Superior temporal gyrus (tissue), 1 donor: ENCODE data around the gene GPR39.
A peak's percentile ranks its signal among the peaks of the same experiment; 100 is the strongest.

Experiments used
- DNase-seq: peaks from one replicate; pipeline ENCODE4 v3.0.0-alpha.2; 2016; ENCODE audit errors: extremely low spot score

GPR39 gene

GRCh38 chr2:132442278-132442677 is 25.7 kb downstream of the GPR39 start:
- no peak for DNase-seq

DNA sequence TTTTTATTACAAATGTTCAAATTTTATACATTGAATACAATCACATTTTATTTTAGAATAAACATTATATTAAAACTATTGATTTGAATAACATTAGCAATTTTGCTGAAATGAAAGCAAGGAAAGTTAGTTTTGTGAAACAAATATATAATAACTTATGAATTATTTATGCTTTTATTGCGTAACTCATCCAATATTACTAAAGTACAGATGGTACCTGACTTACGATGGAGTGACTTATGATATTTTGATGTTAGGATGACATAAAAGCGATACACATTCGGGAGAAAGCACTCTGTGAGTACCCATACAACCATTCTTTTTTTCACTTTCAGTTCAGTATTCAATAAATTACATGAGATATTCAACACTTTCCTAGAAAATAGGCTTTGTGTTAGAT is 26.5 kb downstream of the GPR39 start:
- no peak for DNase-seq

DNA sequence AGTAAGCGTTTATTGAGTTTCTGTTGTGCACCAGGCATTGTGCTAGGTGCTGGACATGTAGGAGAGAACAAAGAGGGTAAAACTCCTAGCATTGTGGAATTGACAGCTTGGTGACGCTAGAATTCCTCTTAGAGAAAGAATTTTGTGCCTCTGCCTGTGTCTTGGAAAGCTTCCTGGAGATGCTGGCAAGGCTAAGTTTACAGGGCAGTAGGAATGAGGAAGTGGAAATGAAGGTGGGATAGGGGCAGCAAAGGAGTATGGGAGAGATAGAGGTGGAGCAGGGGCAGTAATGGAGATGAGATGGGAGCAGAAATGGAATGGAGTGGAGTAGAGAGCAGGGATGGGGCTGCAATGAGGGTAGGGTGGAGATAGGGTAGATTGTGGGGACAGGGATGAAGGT is 29.8 kb downstream of the GPR39 start:
- DNase-seq, result no peak

DNA sequence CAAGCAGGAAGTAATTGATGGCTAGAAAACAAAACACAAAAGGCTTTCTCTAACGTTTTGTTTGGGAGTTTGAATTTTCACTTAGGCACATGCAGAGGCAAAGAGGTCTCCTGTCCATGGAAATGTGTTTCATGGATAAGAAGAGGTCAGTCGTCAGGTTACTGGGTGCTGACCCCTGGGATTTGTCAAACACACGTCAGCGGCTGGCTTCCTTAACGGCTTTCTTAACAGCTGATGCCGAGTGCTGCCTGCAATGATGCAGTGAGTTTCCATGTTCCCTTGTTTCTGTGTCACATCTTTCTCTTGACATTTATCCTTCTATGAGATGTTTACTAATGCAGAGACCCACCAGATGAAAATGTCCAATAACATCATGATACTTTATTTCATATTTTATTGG is 31.7 kb downstream of the GPR39 start:
- DNase-seq, result no peak

GRCh38 chr2:132448771-132449170 is 32.2 kb downstream of the GPR39 start:
- DNase-seq, result peak; percentile 28

DNA sequence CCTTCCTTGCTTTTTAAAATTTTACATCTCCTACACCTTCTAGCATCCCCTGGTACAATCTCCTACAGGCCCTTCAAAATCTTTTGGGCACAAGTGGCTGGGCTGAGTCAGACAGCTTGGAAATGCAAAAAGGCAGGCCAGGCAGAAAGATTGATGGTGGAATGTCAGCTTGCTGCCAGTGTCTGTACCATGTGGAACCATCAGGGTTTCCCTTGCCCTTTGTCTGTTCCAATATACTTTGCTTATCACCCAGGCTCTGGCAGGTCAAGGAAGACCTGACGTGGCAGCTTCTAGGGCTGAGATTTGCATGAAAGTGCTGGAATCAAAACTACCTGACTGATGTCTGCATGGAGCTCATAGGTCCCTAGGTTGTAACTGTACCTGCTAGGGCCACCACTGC is 33.3 kb downstream of the GPR39 start:
- no peak for DNase-seq

GRCh38 chr2:132460781-132461180 is 44.2 kb downstream of the GPR39 start:
- no peak for DNase-seq

GRCh38 chr2:132462236-132462635 is 45.6 kb downstream of the GPR39 start:
- no peak for DNase-seq

DNA sequence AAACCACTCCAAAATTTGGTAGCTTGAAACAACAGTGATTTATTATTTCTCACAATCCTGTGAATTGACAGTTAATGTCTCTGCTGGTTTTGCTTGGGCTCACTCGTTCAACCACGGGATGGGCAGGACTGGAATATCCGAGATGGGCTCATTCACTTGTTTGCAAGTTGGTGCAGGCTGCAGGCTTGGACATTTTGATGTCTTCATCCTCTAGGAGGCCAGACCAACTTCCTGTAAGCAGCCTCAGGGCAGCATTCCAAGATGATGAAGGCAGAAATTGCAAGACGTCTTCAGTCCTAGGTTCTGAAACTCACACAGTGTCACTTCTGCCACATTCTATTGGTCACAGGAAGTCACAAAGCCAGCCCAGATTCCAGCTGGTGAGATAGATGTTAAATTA is 47.1 kb downstream of the GPR39 start:
- no peak for DNase-seq

DNA sequence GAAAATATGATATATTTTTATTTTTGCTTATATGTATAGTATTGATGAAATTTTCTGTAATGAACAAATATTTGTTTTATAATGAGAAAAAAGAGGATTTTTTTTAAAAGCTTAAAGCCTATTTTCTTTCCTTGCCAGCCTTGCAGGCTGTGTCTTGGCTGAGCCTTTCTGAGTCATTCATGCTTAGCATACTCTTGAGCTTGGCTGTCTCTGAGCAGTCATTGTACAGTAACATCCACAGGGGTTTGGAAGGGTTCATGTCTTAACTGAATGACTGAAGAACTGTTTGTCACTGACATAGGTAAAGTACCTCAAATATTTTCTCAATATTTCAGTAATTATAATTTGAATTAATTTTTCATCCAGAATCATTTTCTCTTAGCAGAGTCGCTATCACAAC is 49.3 kb downstream of the GPR39 start:
- DNase-seq, result no peak

GRCh38 chr2:132466428-132467028 is 49.9 kb downstream of the GPR39 start:
- no peak for DNase-seq

DNA sequence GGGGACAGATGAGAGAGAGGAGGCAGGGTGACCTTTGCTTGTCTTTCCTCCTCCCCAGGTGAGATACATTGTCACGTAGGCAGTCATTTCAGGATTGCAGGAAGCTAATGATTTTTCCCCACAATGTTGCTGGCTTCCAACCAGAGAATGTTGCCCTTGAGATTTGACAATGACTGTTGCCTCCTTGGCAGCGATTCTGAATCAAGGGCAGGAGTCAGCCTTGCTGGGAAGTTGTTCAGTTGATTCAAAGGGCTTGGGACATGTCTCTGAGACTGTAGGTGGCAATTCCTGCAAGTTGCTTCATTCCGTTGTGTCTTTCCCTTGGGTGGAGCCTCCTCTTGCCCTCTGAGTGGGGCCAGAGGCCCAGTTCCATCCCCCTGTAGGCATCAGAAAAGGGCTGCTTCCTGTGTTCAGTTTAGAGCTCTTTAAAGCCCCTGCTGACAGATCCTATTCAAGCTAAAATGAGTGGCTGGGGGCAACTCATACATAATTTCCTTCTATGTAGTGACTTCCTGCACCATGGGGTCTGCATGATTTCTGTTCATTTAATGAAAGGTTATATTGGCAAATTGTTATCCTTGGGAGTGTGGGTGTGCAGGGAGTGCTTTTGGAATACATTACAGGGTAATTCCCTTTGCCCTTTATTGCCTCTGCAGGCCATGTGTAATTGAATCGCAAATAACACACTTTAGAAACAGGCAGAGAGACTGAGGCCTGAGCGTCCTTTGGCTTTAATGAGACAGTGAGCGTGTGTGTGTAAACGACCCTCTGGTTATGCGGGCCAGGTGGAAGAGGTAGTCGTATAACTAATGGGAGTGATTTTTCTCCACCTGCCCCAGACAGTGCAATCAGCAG is 52.4 kb downstream of the GPR39 start:
- no peak for DNase-seq

DNA sequence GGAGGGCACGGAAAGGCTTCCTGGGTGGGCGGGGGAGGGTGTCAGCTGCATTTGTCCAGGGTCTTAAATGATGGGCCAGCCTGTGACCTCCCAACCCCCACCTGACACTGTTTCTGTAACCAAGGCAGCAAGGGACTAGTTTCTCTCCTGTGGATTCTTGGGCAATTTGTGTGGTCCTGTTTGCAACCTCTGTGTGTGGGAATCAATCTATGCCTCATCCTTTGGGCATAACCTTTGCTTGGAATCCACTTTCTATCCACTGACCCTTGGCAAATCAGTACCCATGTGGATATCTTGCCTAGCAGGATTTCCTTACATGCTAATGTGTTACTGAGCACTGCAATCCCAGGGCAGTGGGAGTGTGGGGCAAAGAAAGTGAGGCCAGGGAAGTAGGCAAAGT is 54.1 kb downstream of the GPR39 start:
- no peak for DNase-seq

- no peak for DNase-seq
Measured at GRCh38 chr2:132473174-132473883, 56.7 kb downstream of the GPR39 start.

GRCh38 chr2:132475615-132476014 is 59.0 kb downstream of the GPR39 start:
- no peak for DNase-seq

DNA sequence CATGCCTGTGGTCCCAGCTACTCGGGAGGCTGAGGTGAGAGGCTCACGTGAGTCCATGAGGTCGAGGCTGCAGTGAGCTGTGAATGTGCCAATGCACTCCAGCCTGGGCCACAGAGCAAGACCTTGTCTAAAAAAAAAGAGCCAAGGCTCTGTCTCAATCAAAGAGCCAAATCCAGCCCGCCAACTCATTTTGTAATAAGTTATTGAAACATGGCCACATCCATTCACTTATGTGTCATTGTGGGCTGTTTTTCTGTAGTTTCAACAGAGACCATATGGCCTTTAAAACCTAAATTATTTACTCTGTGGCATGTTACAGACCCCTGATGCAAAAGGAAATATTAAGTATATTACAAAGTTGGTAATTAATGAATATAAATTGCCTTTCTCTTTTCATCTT is 60.8 kb downstream of the GPR39 start:
- no peak for DNase-seq

DNA sequence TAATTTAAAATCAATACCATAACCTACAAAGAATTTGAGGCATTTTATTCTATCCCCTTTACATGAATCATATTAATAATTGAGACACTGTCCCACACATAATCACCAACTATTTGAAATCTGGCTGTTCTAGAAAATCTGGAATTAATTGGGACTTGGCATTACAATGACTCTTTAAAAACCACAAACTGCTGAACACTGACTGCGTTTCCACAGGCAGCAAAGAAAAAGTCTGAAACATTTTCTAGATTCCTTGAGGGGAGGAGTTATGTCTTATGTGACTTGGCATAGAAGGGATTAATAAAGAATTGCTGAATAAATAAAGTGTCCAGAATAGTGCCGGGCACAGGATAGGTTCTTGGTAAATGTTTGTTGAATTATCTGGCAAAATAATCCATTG is 61.4 kb downstream of the GPR39 start:
- no peak for DNase-seq

- DNase-seq, result peak; percentile 10
Measured at GRCh38 chr2:132478461-132479105, 62.0 kb downstream of the GPR39 start.

- DNase-seq, result peak; percentile 15
Measured at GRCh38 chr2:132479155-132479554, 62.5 kb downstream of the GPR39 start.

DNA sequence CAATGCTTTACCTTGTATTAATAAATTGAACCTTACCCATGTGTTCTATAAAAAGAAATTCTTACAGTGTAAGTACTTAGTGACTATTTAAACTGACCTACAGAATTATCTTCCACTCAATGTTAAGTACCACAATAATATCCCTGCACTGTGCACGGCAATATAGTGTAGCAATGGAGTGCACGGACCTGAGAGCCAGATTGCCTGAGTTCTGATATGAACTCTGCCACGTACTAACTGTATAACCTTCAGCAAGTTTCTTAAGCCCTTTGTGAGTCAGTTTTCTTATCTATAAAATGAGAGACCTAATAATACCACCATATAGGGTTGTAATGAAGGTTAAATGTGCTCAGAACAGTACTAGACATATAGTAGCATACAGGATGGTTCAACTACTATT is 66.2 kb downstream of the GPR39 start:
- DNase-seq, result no peak

GRCh38 chr2:132484144-132484543 is 67.5 kb downstream of the GPR39 start:
- DNase-seq, result no peak

DNA sequence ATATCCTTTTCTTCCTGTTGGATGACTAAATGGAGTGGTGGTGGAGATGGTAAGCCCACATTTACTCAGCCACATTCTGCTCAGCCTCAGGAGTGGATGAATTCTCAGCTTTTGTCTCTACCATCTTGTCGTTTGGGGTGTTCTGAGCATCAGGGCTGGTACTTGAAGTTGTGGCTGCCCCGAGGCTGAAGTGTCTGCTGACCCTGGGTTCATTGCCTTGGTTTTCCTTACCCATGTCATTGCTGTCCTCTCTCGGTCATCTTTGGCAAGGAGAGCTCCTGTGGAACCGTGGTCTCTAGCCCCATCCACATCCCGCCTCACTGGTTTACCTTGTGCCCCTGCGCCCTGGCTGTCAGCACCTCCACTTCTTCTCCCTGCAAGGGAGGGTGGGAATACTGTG is 71.9 kb downstream of the GPR39 start:
- no peak for DNase-seq
